Parietal lobe (tissue), 1 donor: Measurements from ENCODE around the gene SELENBP1. TPM values are rescaled to one million over a fixed set of nuclear protein-coding genes. Genes with fewer than 3 reads are reported as not detected.

Source experiments
- total RNA-seq: library from RNA; depleted of rRNA; stranded (reverse); fragments of >200 nt; gene quantifications from one replicate; pipeline ENCODE4 v1.2.3, GENCODE V29; 2014

SELENBP1 gene
- total RNA-seq, result 5.3 TPM

GRCh38 chr1:151372058-151372934, at the start of gene SELENBP1:
TSS of gene SELENBP1 (minus strand) at chr1:151372705. CDS start at chr1:151372641, 64 bp downstream.

GRCh38 chr1:151399324-151400171, 27.0 kb upstream of the SELENBP1 start, which contains the start of gene PSMB4:
TSS of gene PSMB4 (plus strand) at chr1:151399573. CDS start at chr1:151399588, 15 bp downstream.

GRCh38 chr1:151346769-151347522, 25.6 kb downstream of the SELENBP1 start, which contains the start of gene RFX5:
TSS of gene RFX5 (minus strand) at chr1:151347252. CDS start at chr1:151346320, 932 bp downstream.

GRCh38 chr1:151327223-151327902, 45.1 kb downstream of the SELENBP1 start, which contains the start of gene PI4KB:
TSS of gene PI4KB (minus strand) at chr1:151327416. CDS start at chr1:151316481, 10,935 bp downstream.

Other genes starting within 250 kb of the SELENBP1 start
- 40.1 TPM for gene SEMA6C, start 226.1 kb downstream of the SELENBP1 start, total RNA-seq
- 0.94 TPM for gene TNFAIP8L2, start 216.1 kb downstream of the SELENBP1 start, total RNA-seq
- gene LYSMD1, start 206.8 kb downstream of the SELENBP1 start, total RNA-seq, result 17.2 TPM
- gene SCNM1, start 206.6 kb downstream of the SELENBP1 start, total RNA-seq, result 23.2 TPM
- gene TMOD4, start 196.7 kb downstream of the SELENBP1 start, total RNA-seq, result not detected
- gene VPS72, start 182.5 kb downstream of the SELENBP1 start, total RNA-seq, result 63.2 TPM
- 95.8 TPM for gene PIP5K1A, start 174.2 kb downstream of the SELENBP1 start, total RNA-seq
- 82.3 TPM for gene PSMD4, start 118.0 kb downstream of the SELENBP1 start, total RNA-seq
- gene ZNF687, start 90.4 kb downstream of the SELENBP1 start, total RNA-seq, result 8.8 TPM
- gene PI4KB, start 45.3 kb downstream of the SELENBP1 start, total RNA-seq, result 39.1 TPM
- gene RFX5, start 25.5 kb downstream of the SELENBP1 start, total RNA-seq, result 31.3 TPM
- gene PSMB4, start 26.9 kb upstream of the SELENBP1 start, total RNA-seq, result 224 TPM
- gene POGZ, start 86.8 kb upstream of the SELENBP1 start, total RNA-seq, result 238 TPM
- gene CGN, start 138.7 kb upstream of the SELENBP1 start, total RNA-seq, result 5.0 TPM
- 5.9 TPM for gene TUFT1, start 167.6 kb upstream of the SELENBP1 start, total RNA-seq
- gene SNX27, start 239.3 kb upstream of the SELENBP1 start, total RNA-seq, result 117 TPM